ENCODE results near the gene RAPGEF2.
"Not testable (repeated sequence)": the region's sequence is repeated elsewhere in the genome, so short reads cannot be mapped to it uniquely, and the experiment has no call there.

RAPGEF2 gene

GRCh38 chr4:159141193-159141592 is 38.3 kb downstream of the RAPGEF2 start:
- peak; percentile 48 for DNase-seq

DNA sequence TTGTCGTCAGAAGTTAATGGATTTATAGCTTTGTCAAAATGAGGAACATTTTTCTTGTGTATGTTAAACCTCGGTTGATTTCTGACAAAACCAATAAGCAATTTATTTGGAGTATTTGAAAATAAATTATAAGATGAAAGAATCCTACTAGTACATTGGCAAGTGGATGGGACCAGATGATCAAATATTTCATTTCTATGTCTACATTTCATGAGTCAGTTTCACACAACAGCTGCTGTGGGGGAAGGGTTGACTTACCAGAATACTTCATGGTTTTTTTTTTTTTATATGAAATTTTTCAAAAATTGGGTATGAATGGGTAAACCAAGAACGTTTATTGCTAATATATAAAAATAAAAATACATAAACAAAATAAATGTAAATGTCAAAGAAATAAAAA is 39.4 kb downstream of the RAPGEF2 start:
- peak; percentile 71 for DNase-seq

- no peak for DNase-seq
Measured at GRCh38 chr4:159142681-159143384, 40.0 kb downstream of the RAPGEF2 start.

DNA sequence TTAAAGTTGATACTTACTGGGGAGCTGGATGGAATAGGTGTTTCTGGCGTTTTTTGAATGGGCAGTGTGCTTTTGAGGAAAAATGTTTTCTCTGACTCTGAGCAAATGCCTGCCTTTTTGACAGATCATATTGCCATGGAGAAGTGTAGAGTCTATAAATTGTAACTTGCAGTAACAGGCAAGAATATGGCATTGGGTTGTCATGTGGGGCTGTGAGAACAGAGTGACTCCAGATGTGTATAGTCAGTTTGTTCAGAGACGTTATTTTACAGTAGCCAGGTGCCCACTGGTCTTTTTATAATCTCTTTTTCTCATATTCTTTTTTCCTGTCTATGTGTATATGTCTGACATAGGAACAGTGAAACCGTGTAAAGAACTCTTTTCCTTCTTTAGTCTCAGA is 40.8 kb downstream of the RAPGEF2 start:
- no peak for DNase-seq

DNA sequence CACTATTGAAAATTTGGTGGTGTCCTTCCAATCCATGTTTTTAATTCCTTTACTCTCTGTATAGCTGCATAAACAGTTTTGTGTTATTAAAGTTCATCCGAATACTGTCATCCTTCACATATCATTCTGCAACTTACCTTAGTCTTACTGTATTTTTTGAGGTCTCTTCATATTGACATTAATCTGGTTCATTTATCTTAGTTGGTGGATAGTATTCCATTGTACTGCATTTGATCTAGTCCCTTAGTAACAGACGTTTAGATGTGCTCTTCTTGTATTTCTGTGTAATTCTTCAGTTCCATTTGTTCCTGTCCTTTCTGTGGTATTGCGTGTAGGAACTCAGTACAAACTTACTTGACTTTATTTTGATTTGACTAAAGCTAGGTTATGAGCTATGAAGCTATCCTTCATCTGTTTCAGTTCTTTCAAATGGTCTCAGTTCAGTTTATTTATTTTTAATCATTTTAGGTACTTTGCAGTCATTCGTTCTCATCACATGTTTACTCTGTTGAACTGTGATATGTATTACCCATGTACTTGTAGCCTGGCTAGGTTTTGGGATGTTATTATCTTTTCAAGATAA is 41.3 kb downstream of the RAPGEF2 start:
- no peak for DNase-seq

DNA sequence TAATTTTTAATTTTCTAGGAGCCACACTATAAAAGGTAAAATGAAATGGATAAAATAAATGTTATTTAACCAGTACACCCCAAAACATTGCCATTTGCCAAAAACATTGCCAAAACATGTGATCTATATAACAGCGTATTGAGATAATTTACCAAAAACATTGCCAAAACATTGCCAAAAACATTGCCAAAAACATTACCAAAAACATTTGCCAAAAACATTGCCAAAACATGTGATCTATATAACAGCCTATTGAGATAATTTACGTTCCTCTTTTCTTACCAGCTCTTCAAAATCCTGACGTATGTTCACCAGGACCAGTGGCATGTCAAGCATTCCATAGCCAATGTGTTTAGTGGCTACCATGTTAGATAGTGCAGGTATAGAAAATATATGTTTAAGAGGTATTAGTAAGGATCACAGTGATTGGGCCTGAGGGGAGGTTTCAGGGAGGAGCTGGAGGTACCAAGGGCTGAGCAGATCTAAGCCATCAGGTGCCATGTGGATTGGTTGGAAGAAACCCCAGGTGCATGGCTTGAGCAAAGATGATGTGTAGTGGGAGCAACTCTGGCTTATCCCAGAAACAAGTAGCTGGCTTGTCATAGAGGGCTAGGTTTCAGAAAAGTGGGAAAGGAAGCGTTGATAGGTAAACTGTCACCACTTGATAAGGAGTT is 42.6 kb downstream of the RAPGEF2 start:
- no peak for DNase-seq

GRCh38 chr4:159145992-159146330 is 43.1 kb downstream of the RAPGEF2 start:
- peak; percentile 5 for DNase-seq

GRCh38 chr4:159146488-159146887 is 43.6 kb downstream of the RAPGEF2 start:
- no peak for DNase-seq

DNA sequence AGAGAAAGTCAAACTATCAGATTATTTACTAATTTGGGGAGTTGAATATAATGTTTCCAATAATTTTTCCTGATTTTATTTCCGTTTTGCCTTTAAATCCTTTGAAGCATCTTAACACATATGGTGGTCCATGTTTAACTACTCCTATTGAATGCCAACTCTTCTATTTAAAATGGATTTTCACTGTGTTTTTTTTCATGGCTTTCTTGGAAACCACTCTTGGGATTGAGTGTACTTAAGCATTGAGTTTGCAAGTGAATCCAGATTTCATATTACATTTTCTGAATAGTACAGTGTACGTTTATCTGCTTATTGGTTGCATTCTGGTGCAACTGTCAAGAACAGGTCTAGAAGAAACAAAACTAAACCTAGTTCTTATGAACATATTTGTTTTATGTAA is 45.6 kb downstream of the RAPGEF2 start:
- DNase-seq = no peak

DNA sequence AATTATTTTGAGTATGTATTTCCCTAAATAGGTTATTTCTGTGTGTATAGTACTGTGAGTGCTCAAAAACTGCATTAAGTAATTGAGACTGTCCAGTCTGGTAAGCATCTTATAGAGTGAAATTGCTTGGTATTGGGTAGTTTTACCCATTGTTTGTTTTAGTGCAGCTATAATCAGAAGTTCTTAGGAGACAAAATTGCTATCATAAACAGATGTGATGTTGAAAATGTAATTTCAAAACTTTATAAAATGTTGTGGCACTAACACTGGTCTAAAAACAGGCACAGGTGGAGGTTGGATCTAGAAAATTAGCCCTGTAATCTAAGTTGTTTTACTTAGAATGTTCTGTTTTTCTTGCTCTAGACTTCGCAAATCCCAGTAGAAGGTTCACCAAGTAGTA is 46.8 kb downstream of the RAPGEF2 start:
- DNase-seq = no peak

GRCh38 chr4:159150396-159150795 is 47.5 kb downstream of the RAPGEF2 start:
- DNase-seq = no peak

GRCh38 chr4:159150821-159151390 is 48.0 kb downstream of the RAPGEF2 start:
- DNase-seq = no peak

DNA sequence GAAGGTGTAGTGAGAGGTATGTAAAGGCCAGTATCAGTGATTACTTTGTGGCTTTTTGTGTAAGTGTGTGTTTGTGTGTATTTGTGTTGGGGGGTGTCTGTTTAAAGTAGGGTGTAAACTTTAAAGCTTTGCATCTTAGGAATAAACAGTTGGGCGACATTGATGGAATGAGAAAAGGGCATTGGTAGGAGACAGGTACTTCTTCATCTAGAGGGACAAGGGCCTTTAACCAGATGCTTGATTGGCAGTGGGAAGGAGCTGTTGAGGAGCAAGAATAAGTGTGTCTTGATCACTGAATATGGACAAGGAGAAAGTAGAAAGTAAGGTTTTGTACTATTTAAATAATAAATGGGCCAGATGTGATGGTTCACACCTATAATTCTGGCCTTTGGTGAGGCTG is 48.8 kb downstream of the RAPGEF2 start:
- DNase-seq = no peak

- DNase-seq = no peak
Measured at GRCh38 chr4:159152181-159152580, 49.3 kb downstream of the RAPGEF2 start.

DNA sequence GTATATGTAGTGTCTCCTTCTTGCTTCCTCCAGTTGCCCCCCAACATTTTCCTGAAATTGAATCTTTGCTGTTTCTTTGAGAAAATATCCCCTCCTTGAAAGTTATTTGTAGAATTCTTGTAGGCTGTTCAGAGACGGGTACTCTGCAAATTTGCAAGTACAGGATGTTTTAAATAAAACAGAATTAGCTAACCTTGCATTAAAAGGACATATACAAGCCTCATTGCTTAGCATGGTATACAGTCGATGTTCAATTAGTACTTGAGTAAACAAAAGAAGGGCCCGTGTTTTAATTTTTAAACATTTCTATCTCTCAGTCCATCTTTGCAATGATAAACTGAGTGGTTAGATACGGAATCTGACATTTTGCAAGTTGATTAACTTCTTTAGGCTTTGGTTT is 50.8 kb downstream of the RAPGEF2 start:
- no peak for DNase-seq

- DNase-seq = no peak
Measured at GRCh38 chr4:159155119-159155518, 52.2 kb downstream of the RAPGEF2 start.

DNA sequence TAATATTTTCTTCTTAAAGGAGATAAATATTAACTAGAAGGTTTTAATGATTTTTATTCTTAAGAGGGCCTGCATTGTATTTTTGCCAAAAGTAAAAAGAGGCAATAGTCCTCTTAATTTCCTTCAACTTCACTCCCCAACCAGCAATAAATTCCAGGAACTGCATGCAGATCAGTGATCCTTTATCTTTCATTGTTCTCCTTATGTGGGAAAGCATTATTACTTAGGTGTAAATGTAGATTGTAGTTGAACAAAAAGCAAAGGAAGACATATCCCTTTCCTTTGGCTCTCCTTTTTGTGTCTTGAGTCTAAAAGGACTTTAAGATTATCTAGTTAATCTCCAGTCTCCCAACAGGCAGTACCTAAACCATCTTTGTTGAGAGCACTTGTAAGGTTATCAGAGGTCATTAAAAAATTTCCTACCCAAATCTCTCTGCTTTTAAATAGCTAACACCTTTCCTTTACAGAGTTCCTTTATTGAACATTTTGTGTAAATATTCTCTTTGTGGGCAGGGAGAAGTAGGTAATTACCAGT is 55.3 kb downstream of the RAPGEF2 start:
- DNase-seq = no peak

GRCh38 chr4:159158985-159159384 is 56.1 kb downstream of the RAPGEF2 start:
- DNase-seq = no peak

- no peak for DNase-seq
Measured at GRCh38 chr4:159159611-159160010, 56.7 kb downstream of the RAPGEF2 start.

DNA sequence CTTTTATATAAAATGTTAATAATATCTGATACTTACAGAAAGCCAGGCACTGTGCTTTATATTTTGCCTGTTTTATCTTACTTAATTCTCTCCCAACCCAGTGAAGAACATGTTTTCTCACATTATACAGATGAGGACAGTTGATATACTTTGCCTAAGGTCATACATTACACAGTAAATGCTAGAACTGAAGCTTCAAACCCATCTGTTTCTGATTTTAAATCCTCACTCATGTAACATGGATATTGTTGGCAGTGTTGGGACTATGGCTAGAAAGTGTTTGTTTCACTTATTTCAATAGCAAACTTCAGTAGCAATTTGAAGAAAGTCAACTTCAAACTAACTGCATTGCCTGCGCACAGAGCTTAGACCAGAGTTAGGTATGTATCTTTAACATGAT is 57.4 kb downstream of the RAPGEF2 start:
- DNase-seq = peak; percentile 13

DNA sequence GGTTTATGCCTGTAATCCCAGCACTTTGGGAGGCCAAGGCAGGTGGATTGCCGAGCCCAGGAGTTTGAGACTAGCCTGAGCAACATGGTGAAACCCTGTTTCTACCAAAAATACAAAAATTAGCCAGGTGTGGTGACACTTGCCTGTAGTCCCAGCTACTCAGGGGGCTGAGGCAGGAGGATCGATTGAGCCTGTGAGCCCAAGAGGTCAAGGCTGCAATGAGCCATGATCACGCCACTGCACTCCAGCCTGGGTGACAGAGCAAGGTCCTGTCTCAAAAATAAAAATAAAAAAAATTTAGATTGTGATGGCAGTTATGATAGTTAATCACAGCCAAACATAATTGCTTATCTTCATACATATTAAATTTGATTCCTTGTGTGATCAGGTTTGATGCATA is 58.6 kb downstream of the RAPGEF2 start:
- not testable (repeated sequence) for DNase-seq

DNA sequence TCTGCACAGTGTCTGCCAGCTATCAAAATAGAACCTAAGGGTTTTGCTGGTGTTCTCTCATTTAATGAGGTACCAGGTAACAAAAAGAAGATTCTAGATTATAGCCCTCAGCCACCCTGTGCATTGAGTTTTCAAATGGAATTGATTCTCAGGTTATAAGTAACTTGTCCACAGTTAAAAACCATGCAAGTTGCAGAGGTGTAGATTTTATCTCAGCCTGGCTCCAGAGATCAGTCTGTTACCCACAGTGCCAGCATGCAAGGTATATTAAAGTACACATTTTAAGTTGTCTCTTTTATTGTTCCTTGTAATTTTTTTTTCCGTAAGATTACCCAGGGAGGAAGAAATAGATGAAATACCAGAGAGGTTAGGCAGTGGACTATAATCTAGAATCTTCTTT is 59.7 kb downstream of the RAPGEF2 start:
- no peak for DNase-seq

GRCh38 chr4:159163521-159163920 is 60.6 kb downstream of the RAPGEF2 start:
- no peak for DNase-seq

Measured in fibroblast of upper back skin (primary cell).